SH-SY5Y (cell line): ENCODE data around the gene CCL22.

Experiments
- GATA2 ChIP-seq: IDR thresholded peaks from 2 replicates; pipeline ENCODE4 v1.6.1; 2011; ENCODE audit warnings: mild to moderate bottlenecking, low read depth, low read length
- GATA3 ChIP-seq: IDR thresholded peaks from 2 replicates; pipeline ENCODE4 v1.6.1; 2011; ENCODE audit warnings: low read depth, mild to moderate bottlenecking, low read length, moderate library complexity

The CCL22 gene

DNA sequence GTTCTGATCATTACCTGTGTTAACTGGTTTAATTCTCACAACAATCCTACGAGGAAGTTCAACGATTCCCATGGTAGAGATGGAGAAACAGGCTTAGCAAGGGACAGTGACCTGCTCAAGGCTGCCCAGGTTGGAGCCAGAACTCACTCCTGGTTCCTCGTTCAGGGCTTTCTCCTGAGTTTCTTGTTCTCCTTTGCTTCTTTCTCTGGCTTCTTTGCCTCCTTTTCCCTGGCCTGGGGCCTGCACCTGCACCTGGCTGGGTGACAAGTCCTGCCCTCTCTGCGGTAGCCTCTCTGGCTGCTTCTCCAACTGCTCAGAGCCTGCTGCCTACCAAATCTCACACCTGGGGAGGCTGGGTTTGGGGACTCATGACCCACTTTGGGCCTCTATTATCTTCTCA lies 2.8 kb downstream of the CCL22 start:
- TF ChIP-seq GATA3 (no peak), GATA2 (no peak)

DNA sequence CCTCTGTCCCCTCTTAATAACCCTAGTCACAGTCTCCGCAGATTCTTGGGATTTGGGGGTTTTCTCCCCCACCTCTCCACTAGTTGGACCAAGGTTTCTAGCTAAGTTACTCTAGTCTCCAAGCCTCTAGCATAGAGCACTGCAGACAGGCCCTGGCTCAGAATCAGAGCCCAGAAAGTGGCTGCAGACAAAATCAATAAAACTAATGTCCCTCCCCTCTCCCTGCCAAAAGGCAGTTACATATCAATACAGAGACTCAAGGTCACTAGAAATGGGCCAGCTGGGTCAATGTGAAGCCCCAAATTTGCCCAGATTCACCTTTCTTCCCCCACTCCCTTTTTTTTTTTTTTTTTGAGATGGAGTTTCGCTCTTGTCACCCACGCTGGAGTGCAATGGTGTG lies 5.6 kb downstream of the CCL22 start:
- no peak for TF ChIP-seq GATA2
- no peak for TF ChIP-seq GATA3

DNA sequence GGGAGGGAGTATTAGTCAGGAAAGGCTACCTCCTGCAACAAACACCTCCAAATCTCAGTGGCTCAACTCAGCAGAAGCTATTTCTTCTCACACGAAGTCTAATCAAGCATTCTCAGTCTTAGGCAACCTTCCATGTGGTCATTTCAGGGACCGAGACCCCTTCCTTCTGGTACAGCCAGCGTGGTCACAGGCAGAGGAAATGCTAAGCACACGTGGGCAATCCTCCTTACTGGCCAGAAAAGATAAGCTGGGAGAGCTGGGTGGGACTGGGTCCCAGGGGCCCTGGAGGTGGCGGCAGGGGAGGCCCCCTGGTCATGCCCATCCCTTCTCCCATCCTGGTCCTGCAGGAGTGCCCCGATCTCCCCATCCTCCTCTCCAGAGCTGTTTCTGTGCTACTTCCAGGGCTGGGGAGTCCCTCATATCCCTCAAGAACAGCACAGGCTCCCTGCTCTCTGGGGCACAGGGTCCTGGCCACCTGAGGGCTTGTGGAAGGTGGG lies 8.0 kb downstream of the CCL22 start:
- TF ChIP-seq GATA3 (no peak), GATA2 (no peak)

- TF ChIP-seq GATA3, result no peak
- TF ChIP-seq GATA2, result no peak
Measured at GRCh38 chr16:57367116-57367752, 8.7 kb downstream of the CCL22 start.

- TF ChIP-seq GATA2 (no peak), GATA3 (no peak)
Measured at GRCh38 chr16:57371494-57372371, 13.2 kb downstream of the CCL22 start.

- TF ChIP-seq GATA2 (no peak), GATA3 (no peak)
Measured at GRCh38 chr16:57372372-57373116, 14.0 kb downstream of the CCL22 start, which contains the start of gene CX3CL1. Gene CX3CL1, plus strand, starts transcription at chr16:57372490. Its CDS starts 79 bp downstream, at chr16:57372569.

DNA sequence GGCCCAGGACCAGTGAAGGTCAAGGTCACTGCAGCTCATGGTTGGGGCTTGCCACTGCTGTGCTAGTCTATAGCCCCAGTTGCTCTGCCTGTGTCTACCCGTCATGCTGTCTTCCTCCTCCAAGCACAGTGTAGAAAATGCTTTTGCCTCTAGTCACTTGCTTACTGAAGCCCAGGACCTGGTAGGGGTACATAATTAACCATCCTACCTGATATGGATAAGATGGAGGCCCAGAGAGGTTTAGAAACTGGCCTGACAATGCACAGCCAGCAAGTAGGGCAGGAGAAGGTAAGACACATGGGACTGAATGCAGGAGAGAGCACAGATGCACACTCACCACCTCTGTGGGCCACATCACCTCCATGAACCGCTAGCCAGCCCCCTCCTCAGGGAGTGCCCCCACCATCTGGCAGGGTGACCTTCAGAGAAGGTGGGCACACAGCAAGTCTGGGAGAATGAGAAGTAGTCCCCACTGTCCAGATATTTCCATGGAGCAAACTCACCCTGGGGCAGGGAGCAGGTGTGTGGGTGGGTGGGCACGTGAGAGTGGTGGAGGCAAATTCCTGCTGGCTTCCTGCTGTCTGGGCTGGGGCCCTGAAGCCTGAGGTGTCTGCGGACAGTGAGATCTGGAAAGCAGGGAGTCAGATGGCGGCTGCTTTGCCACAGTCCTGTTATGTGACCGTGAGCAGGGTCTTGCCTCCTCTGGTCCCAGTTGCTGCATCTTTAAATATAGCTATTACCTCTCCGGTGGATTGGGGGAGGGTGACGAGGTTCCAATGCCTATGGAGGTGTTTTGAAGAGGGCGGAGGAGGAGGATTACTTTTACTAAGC lies 14.7 kb downstream of the CCL22 start:
- TF ChIP-seq GATA3 (no peak), GATA2 (no peak)

GRCh38 chr16:57374067-57374534 lies 15.5 kb downstream of the CCL22 start:
- TF ChIP-seq GATA2 (no peak), GATA3 (no peak)

DNA sequence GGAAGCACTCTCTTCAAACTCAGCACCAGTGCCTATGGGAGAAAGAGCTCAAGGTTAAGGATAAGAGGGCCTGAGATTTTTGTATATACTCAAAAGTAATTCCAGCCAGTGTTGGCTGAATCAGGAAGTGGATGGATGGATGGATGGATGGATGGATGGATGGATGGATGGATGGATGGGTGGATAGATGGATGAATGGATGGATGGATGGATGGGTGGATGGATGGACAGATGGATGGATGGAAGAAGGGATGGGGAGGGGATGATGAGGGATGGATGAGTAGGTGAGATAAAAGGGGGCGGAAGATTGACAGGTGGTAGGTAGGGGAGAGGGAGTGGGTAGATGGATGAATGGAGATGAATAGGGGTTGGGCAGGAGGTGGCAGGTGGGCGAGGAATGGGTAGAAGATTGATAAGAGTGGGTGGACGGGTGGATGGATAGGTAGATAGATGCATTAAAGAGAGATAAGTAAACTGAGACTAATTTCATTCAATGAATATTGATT lies 17.8 kb downstream of the CCL22 start:
- TF ChIP-seq GATA2, result no peak
- TF ChIP-seq GATA3, result no peak

DNA sequence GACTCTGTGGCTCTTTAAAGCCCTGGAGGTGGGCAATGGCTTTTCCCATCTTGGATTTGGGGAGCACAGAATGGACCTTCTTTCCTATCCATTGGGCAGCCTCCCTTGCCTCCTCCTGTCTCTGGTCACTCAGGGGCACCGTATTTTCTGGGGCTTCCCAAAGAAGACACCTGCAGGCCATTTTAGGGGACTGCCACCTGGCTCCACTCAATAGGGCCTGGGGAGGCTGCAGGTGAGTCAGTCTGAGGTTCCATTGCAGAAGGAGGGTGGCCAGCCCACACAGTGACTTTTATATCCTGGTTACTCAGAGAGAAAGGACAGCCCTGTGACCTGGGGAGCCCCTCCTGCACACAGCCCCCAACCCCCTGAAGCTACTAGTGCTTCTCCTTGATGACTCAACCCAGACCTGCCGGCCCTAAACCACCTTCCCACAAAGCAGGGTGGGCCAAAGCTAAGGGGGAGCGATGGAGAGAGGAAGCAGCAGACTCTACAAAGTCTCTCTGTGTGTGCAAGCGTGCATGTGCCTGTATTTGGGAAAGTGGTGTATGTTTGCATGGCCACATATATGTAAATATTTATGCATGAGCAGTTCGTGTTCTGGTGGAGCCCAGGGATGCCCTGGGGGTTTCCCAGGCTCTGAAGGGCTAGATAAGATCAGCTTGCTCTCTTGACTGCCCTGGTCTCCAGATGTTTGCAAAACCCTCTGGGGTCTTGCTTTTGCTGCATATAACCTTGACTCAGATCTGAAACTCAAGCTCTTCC lies 18.7 kb downstream of the CCL22 start:
- TF ChIP-seq GATA2 (peak; percentile 99), GATA3 (peak; percentile 95)

GRCh38 chr16:57379579-57379978 lies 21.0 kb downstream of the CCL22 start:
- TF ChIP-seq GATA3 (no peak), GATA2 (peak; percentile 48; the same call in 1 of the 2 replicates)

DNA sequence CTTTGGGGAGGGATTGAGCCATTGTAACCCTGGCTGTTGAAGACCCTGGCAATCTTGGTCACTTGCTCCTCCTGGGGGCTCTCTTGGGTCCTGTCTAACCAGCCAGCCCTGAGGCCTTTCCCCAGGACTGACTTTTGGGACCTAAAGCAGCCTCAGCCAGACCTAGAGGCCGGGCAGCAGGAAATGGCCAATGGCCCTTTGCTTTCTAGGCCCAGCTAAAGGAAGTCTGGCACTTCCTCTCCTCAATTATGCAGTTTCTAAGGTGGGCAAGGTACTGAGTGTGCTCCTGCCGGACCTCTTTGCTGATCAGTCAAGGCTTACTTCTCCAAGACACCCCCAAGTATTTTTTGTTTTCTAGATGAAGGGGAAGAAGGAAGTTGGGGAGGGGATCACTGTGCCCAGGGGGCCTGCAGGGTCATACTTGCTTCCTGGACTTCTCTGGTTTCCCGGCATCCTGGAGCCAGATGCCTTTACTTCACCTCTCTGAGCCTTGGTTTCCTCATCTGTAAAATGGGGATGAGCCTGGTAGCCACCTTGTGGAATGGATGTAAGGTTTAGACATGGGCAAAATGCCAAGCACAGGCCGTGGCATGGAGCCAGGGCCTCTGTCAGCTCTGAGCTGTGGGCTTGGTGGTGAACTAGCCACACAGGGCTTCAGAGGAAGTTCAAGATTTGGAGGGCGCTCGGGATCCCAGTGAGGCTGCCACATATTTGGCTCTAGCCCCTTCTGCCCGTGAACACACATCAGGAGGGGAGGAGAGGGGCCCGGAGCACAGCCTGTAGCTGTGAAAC lies 22.3 kb downstream of the CCL22 start:
- TF ChIP-seq GATA2 (no peak), GATA3 (no peak)
